ENCODE data around the gene IL17RA.

Gene IL17RA

GRCh38 chr22:17140022-17140421, 55.2 kb downstream of the IL17RA start (continued):
- TF ChIP-seq ZNF518A (tag by site-specific recombination; conservative IDR thresholded peaks at IDR 0.05; ENCODE audit: low read depth) (no peak), ZNF488 (tag by site-specific recombination; IDR thresholded peaks at IDR 0.05) (no peak), ZBTB11 (tag by site-specific recombination; conservative IDR thresholded peaks at IDR 0.05; ENCODE audit: low read depth) (no peak), KLF8 (tag by site-specific recombination; IDR thresholded peaks at IDR 0.05) (no peak)

GRCh38 chr22:17140826-17141766, 56.3 kb downstream of the IL17RA start:
- no peak overlapping the region for H3K4me3 ChIP-seq (ENCODE audit: low read depth, low read length)
- TF ChIP-seq ZNF280D (tag by site-specific recombination; IDR thresholded peaks at IDR 0.05) (no peak), ZSCAN5A (tag by site-specific recombination; IDR thresholded peaks at IDR 0.05) (no peak), TCF7L2 (IDR thresholded peaks at IDR 0.05; ENCODE audit: borderline replicate concordance, low read depth, low read length) (no peak), ZNF146 (tag by site-specific recombination; IDR thresholded peaks at IDR 0.05) (no peak), PRDM1 (tag by site-specific recombination; IDR thresholded peaks at IDR 0.05) (no peak), ZNF138 (tag by site-specific recombination; IDR thresholded peaks at IDR 0.05; ENCODE audit: borderline replicate concordance) (no peak), KLF10 (tag by site-specific recombination; IDR thresholded peaks at IDR 0.05) (no peak), ZNF248 (tag by site-specific recombination; IDR thresholded peaks at IDR 0.05) (no peak), ZNF626 (tag by site-specific recombination; IDR thresholded peaks at IDR 0.05) (no peak), KLF9 (tag by site-specific recombination; IDR thresholded peaks at IDR 0.05; ENCODE audit: low read depth) (no peak), KLF17 (tag by site-specific recombination; IDR thresholded peaks at IDR 0.05) (no peak), ZNF571 (tag by site-specific recombination; IDR thresholded peaks at IDR 0.05) (no peak), ZNF777 (tag by site-specific recombination; IDR thresholded peaks at IDR 0.05; ENCODE audit: borderline replicate concordance) (no peak), ZNF23 (tag by site-specific recombination; IDR thresholded peaks at IDR 0.05; ENCODE audit: borderline replicate concordance) (no peak)
- H3K4me1 ChIP-seq (ENCODE audit: control insufficient read depth, insufficient read depth, low read length): no peaks in the 10 kb centered on the region
- POLR2A ChIA-PET: interaction anchor here (1.0 kb wide), 1 partner anchor 10 kb away, joined by 5 read pairs; no protein-coding TSS in a partner anchor
- H3K36me3 ChIP-seq (ENCODE audit: control insufficient read depth in 2 of 2, insufficient read depth in 1 of 2, low read length in 2 of 2): peaks cover 7 to 87% of the 10 kb centered on the region in 2 experiments; a peak in 2 of 3 replicates
- no peaks in the 10 kb centered on the region for H3K9me3 ChIP-seq (ENCODE audit: control insufficient read depth, insufficient read depth, low read depth, low read length)
- CTCF ChIA-PET: interaction anchor here (0.5 to 2.5 kb wide), 2 partner anchors 30 to 164 kb away, joined by 3 to 8 read pairs; no protein-coding TSS in a partner anchor
- H3K27ac ChIP-seq (ENCODE audit: extremely low read depth, low read depth, low read length): no peak overlapping the region
